GM20000 (cell line): ENCODE data around the gene OSBPL9.
"Not testable (repeated sequence)": the region's sequence is repeated elsewhere in the genome, so short reads cannot be mapped to it uniquely, and the experiment has no call there.

Source experiments
- DNase-seq: peaks from one replicate; pipeline ENCODE4 v3.0.0; 2012; ENCODE audit warnings: low spot score
- TF ChIP-seq, protein P1 (sequence below): IDR thresholded peaks from 2 replicates; pipeline ENCODE4 v1.5.1; 2012; ENCODE audit warnings: mild to moderate bottlenecking, control low read depth; ENCODE audit errors: extremely low read depth, missing control alignments

The OSBPL9 gene

DNA sequence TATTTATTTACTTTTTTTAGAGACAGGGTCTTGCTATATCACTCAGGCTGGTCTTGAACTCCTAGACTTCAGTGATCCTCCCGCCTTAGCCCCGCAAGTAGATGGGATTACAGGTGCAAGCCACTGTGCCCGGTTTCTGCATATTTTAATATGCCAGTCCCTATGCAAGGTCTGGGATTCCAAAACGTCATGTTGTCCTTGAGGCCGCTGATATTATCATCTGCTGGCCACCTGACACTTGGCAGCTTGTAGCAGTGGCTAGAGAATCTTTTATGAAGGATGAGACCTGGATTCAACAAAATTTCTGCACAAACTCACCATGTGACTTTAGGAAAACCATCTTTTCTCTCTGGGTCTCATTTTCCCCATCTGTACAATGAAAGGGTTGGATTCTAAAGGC is 32.9 kb upstream of the OSBPL9 start:
- no peak for DNase-seq
- TF ChIP-seq, protein P1, sequence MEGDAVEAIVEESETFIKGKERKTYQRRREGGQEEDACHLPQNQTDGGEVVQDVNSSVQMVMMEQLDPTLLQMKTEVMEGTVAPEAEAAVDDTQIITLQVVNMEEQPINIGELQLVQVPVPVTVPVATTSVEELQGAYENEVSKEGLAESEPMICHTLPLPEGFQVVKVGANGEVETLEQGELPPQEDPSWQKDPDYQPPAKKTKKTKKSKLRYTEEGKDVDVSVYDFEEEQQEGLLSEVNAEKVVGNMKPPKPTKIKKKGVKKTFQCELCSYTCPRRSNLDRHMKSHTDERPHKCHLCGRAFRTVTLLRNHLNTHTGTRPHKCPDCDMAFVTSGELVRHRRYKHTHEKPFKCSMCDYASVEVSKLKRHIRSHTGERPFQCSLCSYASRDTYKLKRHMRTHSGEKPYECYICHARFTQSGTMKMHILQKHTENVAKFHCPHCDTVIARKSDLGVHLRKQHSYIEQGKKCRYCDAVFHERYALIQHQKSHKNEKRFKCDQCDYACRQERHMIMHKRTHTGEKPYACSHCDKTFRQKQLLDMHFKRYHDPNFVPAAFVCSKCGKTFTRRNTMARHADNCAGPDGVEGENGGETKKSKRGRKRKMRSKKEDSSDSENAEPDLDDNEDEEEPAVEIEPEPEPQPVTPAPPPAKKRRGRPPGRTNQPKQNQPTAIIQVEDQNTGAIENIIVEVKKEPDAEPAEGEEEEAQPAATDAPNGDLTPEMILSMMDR: no peak

DNA sequence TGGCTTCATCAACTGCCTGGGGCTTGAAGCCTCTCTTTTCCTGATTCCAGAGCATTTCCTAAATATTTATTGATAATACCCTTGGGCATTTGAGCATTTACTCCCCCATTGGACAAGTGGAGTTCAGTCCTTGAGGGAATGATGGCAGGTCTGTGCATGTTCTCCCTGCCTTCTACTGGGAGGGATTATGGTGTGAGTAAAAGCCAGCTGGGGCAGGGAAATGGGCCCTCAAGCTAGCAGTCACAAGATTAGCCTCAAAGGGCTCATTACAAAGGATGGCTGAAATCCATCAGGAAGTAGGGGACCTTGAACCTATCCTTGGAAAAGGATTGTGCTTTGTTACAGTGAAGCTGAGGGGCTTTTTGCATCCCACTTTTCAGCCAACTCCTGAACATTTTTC is 24.2 kb upstream of the OSBPL9 start:
- DNase-seq: no peak

DNA sequence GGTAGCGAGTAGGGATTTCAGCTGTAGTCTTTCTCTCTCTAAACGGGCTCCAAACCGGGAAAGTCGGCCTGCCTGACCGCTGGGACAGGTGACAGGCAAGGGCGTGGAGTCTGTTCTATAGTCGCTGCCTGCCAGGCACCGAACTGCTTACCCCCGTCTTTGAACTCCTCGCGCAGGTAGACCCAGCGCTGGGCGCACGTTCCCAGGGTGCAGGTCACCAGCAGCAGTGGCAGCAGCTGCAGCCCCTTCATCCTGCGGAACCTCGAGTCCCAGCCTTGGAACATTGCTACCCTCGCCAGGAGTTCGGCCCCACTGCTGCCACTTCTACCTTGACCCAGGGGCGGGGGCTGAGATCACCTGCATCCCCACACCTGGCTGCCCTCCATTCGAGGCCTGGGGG is 22.2 kb upstream of the OSBPL9 start:
- TF ChIP-seq, protein P1: no peak
- DNase-seq: no peak

More for the DNA sequence above, 24.2 kb upstream of the OSBPL9 start:
- TF ChIP-seq, protein P1: no peak

DNA sequence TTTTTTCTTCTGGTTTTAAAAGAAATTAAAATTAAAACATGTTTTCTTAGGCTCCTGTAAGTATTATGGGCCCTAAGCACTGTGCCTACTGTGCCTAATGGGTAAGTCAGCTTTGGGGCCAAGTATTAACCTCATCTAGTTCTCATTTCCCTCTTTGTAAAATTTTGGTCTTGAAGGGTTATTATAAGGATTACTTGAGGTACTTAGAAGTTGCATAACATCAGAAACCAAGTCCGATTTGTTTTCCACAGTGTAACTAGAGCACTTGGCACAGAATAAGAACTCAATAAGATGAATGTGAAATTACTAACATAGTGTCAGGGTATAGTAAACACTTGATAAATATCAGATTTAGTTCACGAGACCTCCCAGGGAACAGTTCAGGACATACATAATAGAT is 16.4 kb upstream of the OSBPL9 start:
- no peak for DNase-seq
- TF ChIP-seq, protein P1: no peak

DNA sequence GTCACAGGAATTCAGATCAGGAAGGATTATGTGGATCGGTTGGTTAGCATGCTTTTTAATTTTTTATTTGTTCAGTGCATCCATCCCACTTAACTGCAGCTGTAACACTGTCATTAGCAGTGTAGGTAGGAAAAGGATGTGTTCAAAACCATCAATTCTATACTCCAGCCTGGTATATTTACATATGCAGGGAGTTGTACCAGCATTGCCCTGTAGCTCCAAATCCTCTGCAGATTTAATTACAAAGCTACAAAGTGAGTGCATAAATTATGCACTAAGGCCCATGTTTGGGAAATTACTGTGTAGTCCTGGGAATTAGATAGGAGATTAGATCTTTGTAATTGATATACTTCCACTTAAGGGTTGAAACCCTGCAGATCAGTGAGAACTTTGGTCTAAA is 15.9 kb upstream of the OSBPL9 start:
- no peak for DNase-seq
- TF ChIP-seq, protein P1: no peak

DNA sequence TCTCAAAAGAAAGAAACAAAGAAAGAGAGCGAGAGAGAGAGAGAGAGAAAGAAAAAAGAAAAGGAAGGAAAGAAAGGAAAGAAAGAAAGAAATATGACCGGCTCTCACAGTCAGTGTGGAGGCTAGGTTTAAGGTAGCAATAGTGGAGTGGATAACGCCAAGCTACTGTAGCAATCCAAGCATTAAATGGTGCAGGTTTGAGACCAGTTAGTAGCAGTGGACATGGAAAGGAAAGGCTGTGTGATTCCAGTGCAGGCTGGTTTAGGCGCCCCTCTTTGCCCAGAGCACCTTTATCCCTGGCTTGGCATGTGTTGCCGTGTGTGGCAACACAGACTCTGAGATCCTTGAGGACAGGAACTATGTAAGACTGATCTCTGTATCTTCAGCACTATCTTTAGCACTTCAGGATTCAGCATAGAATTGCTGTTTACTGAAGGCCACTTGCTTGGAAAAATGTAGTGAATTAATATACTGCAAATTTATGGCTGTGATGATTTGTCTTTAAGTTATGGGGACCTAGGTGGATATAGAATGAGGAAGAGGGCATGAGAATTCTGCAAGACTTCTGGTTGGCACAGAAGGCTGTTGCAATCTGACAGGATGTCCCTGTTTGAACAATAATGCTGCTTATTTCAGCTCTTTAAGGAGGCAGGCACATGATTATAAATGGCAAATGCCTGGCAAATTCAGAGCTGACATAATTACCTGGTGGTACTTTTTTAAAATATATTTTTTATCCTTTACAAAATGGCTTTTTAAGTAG is 10.8 kb upstream of the OSBPL9 start:
- TF ChIP-seq, protein P1: no peak
- DNase-seq: no peak

DNA sequence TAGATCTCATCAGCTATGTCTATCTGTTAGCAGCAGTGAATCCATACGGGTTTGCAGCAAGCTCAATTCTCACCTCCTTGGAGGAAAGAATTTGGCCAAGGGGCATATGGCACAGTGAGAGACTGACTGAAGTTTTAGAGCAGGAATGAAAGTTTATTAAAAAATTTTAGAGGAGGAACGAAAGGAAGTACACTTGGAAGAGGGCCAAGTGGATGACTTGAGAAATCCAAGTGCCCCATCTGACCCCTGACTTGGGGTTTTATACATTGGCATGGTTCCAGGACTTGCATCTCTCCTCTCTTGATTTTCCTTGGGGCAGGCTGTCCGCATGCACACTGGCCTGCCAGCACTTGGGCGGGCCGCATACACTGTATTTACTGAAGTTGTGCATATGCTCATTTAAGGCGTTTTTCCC is 9.2 kb upstream of the OSBPL9 start:
- TF ChIP-seq, protein P1: no peak
- DNase-seq: no peak

DNA sequence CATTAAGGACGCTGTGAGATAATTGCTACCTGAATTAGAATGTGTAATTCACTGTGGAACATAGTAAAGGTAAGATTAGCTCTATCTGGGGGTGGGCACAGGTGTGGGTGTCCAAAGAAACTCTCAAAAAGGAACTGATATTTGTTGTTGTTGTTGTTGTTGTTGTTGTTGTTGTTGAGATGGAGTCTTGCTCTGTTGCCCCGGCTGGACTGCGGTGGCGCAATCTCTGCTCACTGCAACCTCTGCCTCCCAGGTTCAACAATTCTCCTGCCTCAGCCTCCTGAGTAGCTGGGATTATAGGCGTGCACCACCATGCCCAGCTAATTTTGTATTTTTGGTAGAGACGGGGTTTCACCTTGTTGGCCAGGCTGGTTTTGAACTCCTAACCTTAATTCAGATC is 6.8 kb upstream of the OSBPL9 start:
- not testable (repeated sequence) for DNase-seq
